ENCODE results near the gene MARK1.
"Not testable (repeated sequence)": the region's sequence is repeated elsewhere in the genome, so short reads cannot be mapped to it uniquely, and the experiment has no call there.

The MARK1 gene

GRCh38 chr1:220611100-220611499 is 83.2 kb downstream of the MARK1 start:
- not testable (repeated sequence) for DNase-seq (ENCODE audit: low spot score)

DNA sequence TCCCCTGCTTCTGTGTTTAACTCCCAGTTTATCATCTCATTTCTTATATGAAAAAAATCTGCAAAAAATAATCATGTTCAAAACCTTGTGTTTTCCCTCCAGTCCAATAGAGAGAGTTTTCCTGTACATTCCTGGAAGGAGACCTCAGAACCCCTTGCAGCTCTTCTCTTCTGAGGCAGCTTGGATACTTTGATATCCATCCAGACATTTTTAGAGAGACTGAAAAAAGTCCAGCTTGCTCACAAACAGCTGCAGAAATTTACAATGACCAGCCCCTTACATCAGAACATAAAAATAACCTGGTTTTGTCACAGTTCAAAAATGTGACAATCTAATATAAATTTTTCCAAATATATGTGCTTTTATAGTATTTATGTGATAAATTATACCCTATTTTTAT is 88.9 kb downstream of the MARK1 start:
- DNase-seq (ENCODE audit: low spot score), result no peak

GRCh38 chr1:220628431-220628830 is 100.5 kb downstream of the MARK1 start:
- no peak for DNase-seq (ENCODE audit: low spot score)

DNA sequence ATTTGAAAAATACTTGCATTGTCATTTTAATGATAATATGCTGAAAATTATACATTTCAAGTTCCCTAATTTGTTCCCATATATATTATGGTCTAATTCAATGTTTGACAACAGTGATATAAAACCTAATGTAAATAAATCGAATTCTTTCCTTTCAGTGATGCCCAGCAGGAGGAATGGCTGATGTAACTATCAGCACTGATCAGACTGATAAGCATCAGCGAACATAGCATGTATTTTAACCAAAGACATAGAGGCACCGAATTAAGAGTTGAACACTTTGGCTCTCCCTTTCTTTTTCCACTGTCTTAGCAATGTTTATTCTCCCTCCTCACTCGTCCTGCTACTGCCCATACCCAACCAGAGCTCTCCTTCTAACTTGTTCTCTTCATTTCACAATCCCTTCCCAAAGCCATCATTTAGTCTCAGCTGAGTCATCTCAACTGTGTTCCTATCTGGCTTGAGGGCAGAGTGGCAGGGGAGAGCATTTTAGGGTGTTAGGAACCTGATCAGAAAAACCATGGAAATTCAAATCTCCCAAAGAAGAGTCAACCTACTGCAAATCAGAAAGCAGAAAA is 103.4 kb downstream of the MARK1 start:
- DNase-seq (ENCODE audit: low spot score), result no peak

DNA sequence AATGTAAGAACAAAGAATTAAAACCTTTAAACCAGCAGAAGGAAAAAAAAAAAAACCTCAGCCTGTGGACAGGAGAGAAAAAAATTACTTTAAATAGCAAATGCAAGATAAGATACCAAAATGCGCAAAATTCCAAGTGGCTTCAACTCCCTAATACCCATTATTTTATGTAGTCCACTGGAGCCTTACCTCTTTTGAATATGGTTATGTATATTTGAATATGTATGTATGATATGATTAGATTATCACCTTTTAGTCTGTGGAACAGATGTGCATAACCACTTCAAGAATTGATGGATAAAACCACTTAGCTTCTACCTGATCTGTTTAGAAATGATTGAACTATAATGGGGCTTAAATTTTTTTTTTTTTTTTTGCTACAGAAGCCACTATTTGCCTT is 109.8 kb downstream of the MARK1 start:
- DNase-seq (ENCODE audit: low spot score), result no peak

- DNase-seq (ENCODE audit: low spot score), result no peak
These were observed 114.3 kb downstream of the MARK1 start for GRCh38 chr1:220642285-220642684.

DNA sequence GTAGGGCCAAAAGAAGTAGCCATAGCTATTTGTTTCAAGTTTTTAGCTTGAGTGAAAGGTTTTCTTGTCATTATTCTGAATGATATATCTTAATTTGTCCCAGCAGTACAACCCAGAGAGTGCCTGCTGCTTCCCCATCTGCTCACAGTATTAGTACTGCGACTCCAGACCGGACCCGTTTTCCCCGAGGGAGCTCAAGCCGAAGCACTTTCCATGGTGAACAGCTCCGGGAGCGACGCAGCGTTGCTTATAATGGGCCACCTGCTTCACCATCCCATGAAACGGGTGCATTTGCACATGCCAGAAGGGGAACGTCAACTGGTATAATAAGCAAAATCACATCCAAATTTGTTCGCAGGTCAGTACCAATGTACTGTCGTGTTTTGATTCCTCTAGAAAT is 125.1 kb downstream of the MARK1 start:
- no peak for DNase-seq (ENCODE audit: low spot score)

DNA sequence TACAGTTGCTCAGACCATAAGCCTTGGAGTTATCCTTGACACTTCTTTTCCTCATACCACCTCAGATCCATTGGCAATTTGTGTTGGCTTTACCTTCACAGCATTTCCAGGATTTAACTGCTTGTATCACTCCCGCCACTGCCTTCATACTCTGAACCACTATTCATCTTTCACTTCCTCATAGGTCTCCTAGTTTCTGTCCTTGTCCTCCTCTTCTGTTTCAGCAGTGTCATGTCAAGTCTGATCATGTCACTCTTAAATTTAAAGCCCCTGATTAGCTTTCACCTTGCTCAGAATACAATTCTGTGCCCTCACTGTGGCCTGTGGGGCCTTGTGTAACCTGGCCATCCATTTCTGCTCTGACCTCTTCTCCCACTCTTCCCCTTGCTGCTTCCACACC is 127.6 kb downstream of the MARK1 start:
- no peak for DNase-seq (ENCODE audit: low spot score)

DNA sequence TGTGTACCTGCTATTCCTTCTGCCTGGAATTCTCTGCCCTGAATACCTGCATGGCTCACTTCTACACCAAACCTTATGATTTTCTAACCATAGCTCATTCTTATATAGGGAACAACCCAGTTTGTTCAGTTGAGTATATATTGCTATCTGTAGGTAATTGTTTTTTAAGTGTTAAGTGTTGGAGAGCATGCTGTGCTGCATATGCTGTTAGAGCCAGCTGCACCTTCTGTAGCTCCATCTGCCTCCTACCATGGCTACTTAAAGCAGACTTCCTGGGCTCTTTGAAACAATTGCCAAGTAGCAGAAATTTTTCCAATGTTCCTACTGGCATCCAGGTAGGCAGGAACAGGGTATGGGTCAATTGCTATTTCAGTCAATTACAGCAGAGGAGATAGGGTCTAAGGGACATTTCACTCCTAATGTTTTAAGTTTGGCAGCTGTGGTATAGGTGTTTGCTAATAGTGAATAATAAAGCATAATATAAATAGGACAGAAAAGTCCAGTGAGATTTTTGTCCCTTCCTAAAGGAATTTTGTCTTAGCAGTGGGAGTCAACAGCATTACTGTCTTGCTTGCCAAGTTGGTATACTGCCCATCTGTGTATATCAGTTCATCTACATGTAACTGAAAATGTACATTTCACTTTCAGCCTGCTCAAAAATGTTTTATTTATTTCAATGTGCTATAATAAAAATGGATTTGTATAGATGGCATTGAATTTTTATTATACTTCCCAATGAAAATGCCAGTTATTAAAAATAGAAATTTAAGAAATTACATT is 128.2 kb downstream of the MARK1 start:
- DNase-seq (ENCODE audit: low spot score), result no peak

DNA sequence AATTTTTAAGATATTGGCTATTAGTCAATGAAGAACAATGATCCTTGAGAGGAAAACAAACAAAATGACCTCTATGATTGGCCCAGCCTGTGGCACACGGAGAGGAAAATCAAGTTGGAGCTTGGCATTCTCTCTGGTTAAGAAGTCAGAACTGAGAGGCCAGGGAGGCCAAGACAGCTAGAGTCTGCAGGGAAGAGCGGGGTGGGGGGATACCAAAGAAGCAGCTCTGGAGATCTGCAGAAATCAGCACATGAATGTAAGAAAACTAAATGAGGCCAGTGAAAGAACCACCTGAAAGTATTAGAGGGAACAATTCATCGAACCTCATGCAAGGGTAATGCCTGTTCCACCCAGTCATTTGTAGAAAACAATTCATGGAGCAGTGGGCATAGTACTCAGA is 138.4 kb downstream of the MARK1 start:
- DNase-seq (ENCODE audit: low spot score), result no peak

GRCh38 chr1:220669005-220669404 is 141.1 kb downstream of the MARK1 start:
- no peak for DNase-seq (ENCODE audit: low spot score)

GRCh38 chr1:220670365-220670764 is 142.4 kb downstream of the MARK1 start:
- no peak for DNase-seq (ENCODE audit: low spot score)

DNA sequence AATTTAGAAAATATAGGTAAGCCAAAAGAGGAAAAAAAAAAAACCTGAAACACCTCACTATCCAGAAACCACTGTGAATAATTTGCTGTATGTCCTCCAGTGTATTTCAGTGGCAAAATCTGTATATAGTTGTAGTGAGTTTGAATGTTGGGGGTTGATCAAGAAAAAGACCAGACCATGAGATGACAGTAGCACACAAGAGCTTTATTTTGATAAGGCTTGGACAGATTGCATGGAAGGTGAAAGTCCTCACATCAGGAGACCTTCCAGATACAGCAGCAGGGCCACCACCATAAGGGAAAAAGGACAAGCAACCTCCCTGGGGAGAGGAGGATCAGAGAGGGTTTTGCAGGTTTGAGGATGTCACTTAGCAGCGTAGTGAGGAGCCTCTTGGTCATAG is 146.0 kb downstream of the MARK1 start:
- DNase-seq (ENCODE audit: low spot score), result no peak

DNA sequence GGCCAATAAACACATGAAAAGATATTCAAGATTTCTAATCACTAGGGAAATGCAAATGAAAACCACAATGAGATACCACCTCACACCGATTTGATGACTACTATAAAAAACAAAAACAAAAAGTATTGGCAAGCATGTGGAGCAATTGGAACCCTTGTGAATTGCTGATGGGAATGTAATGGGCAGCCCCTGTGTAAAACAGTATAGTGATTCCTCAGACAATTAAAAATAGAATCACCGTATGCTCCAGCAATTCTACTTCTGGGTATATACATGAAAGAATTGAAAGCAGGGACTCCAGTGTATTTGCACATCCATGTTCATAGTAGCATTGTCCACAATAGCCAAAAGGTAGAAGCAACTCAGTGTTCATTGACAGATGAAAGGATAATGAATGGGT is 149.3 kb downstream of the MARK1 start:
- DNase-seq (ENCODE audit: low spot score), result no peak

- DNase-seq (ENCODE audit: low spot score), result peak; percentile 22
These were observed 152.2 kb downstream of the MARK1 start for GRCh38 chr1:220680085-220680687.

GRCh38 chr1:220681220-220681880 is 153.4 kb downstream of the MARK1 start:
- DNase-seq (ENCODE audit: low spot score), result no peak

DNA sequence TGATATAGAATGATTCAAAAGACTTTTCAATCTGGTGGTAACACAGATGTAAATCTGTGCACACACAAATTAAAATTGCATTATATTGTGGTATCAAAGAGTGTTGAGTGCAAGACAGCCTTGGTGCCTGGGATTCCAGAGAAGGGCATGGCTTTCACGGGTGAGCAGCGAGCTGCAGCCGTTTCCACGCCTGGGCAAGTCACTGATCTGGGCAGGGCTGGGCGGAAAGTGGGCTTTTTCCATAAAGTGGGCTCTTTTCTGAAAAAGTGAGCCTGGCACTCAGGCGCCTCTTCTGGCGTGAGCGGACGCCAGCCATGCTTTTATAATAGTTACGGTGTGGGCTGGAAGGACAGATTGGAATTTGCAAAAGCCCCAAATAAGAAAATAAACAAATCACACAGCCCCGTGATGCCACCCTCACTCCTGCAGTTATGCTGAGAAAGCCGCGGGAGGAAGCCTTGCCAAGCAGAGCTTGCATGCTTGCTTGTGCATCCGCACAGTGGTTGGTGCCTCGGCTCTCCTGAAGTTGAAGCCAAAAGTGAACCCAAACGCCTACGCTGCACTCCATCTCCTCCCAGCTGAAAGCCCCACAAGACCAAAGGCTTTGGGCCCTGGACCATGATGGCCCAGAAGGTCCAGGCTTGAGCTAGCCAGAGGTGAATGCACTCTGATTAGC is 155.1 kb downstream of the MARK1 start:
- DNase-seq (ENCODE audit: low spot score), result no peak

- not testable (repeated sequence) for DNase-seq (ENCODE audit: low spot score)
These were observed 155.8 kb downstream of the MARK1 start for GRCh38 chr1:220683716-220684115.

DNA sequence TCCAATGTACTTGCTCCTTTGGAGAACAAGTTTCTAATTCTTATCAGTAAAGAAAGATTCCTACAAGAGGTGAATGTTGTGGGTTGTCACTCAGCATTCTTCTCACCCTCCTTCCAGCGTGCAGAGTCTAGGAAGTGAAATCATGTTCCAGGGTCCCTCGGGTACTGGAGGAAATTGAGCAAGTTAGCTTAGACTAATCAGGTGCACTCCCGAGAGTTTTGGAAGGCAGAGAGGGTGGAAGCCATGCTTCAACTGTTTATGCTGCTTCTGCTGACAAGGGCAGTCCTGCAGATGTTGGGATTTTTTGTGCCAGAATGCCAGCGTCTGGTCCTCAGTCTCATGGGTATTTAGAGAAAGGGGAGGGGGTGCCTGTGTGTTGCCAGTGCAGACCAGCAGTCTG is 157.0 kb downstream of the MARK1 start:
- DNase-seq (ENCODE audit: low spot score), result no peak

- DNase-seq (ENCODE audit: low spot score), result no peak
These were observed 157.9 kb downstream of the MARK1 start for GRCh38 chr1:220685879-220686278.

DNA sequence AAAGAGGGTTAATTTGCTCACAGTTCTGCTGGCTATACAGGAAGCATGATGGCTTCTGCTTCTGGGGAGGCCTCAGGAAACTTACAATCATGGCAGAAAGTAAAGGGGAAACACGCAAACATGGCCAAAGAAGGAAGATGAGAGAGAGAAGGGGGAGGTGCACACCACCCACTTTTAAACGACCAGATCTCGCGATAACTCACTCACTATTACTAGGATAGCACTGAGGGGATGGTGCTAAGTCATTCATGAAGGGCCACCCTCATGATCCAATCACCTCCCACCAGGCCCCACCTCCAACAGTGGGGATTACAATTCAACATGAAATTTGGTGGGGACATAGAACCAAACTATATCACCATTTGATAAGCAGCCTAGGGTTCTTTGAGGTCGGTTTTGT is 159.9 kb downstream of the MARK1 start:
- no peak for DNase-seq (ENCODE audit: low spot score)

DNA sequence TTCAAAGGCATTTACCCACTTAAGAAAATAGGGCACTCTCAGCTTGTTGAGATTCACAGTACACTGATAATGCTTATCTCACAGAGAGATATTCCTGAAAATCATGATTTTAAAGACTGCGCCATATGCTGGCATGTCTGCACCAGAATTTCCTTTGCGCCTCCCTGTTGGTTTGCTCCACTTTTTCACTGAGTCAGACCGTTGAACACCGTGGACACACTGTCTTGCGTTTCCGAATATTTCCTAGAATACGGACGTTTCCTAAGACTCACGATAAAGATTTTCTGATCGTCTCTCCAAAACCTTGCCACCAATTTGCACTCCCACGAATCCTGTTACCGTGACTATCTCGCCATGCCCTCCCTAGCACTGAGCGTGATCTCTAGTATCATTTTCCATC is 161.7 kb downstream of the MARK1 start:
- DNase-seq (ENCODE audit: low spot score), result no peak
